Caco-2 (cell line): Measurements from ENCODE around the gene P3H4. TPM values are rescaled to one million over a fixed set of nuclear protein-coding genes. Genes with fewer than 3 reads are reported as not detected.

Source experiments
- BruUV-seq: library from RNA; stranded (reverse); fragments of 400-500 nt; replicated peaks from 2 replicates; lab custom pipeline; 2021; lab: Mats Ljungman, UMichigan
- CTCF ChIA-PET: fragments of 300-600 bp; sonication (Branson Sonifier 250); formaldehyde crosslinking; loops from one replicate; lab custom pipeline; 2022; ENCODE audit warnings: antibody characterized with exemption; lab: Charles Lee
- POLR2A ChIA-PET: fragments of 300-600 bp; sonication (Branson Sonifier 250); formaldehyde crosslinking; loops from one replicate; lab custom pipeline; 2022; ENCODE audit warnings: antibody characterized with exemption; lab: Charles Lee
- DNase-seq, 2 experiments: peaks; one replicate each; pipeline versions ENCODE4 v3.0.0 to v3.0.0-alpha.2; 2020 to 2022
- H3K27me3 ChIP-seq: replicated peaks from 2 replicates; pipeline ENCODE4 v1.6.0; 2011; ENCODE audit warnings: low read length; ENCODE audit not compliant: control insufficient read depth, insufficient read depth
- H3K36me3 ChIP-seq: 2 replicates; pipeline ENCODE4 v1.5.1; 2011; ENCODE audit warnings: low read length; ENCODE audit not compliant: control insufficient read depth, insufficient read depth
- H3K4me1 ChIP-seq: fragments of 250-450 bp; sonication (Bioruptor Pico); 2 replicates; pipeline ENCODE4 v1.5.1; 2020; ENCODE audit warnings: mild to moderate bottlenecking
- H3K4me3 ChIP-seq: 2 replicates; pipeline ENCODE4 v1.5.1; 2011; ENCODE audit warnings: low read depth, mild to moderate bottlenecking, control low read depth, low read length
- H3K9me3 ChIP-seq: fragments of 250-450 bp; sonication (Bioruptor Pico); 2 replicates; pipeline ENCODE4 v1.5.1; 2020; ENCODE audit warnings: mild to moderate bottlenecking, moderate library complexity
- H3K27ac Mint-ChIP-seq: one replicate; pipeline ENCODE4 v1.8.0; 2022; ENCODE audit warnings: mixed read lengths; ENCODE audit not compliant: unreplicated experiment
- H3K27me3 Mint-ChIP-seq: one replicate; pipeline ENCODE4 v1.8.0; 2022; ENCODE audit warnings: mixed read lengths; ENCODE audit not compliant: insufficient read depth, unreplicated experiment
- H3K36me3 Mint-ChIP-seq: one replicate; pipeline ENCODE4 v1.8.0; 2022; ENCODE audit warnings: mild to moderate bottlenecking, mixed read lengths; ENCODE audit not compliant: insufficient read depth, unreplicated experiment
- H3K4me1 Mint-ChIP-seq: one replicate; pipeline ENCODE4 v1.8.0; 2022; ENCODE audit warnings: low read depth, mixed read lengths; ENCODE audit not compliant: unreplicated experiment
- H3K4me3 Mint-ChIP-seq: one replicate; pipeline ENCODE4 v1.8.0; 2022; ENCODE audit warnings: mild to moderate bottlenecking, moderate library complexity, mixed read lengths; ENCODE audit not compliant: unreplicated experiment
- H3K9me3 Mint-ChIP-seq: one replicate; pipeline ENCODE4 v1.8.0; 2022; ENCODE audit warnings: mixed read lengths; ENCODE audit not compliant: unreplicated experiment
- CTCF ChIP-seq, 2 experiments: fragments of 200-600 bp in 1 of 2; IDR thresholded peaks; 1 replicate in 1 of 2; 2 replicates in 1 of 2; pipeline versions ENCODE4 v1.5.1 to v1.8.0; 2011 to 2022; ENCODE audit warnings: antibody characterized with exemption in 1 of 2, control low read depth in 1 of 2, inconsistent platforms in 1 of 2, low read depth in 1 of 2, low read length in 1 of 2, mild to moderate bottlenecking in 1 of 2, moderate library complexity in 1 of 2; ENCODE audit not compliant: insufficient read depth in 1 of 2, severe bottlenecking in 1 of 2, unreplicated experiment in 1 of 2
- intact Hi-C: fragments of 100-400 bp; cut with micrococcal nuclease; formaldehyde crosslinking; loops from one replicate; pipeline ENCODE4 v1.10.0; 2022; ENCODE audit not compliant: unreplicated experiment
- total RNA-seq: library from RNA; stranded (reverse); gene quantifications from 2 replicates; pipeline ENCODE4 v1.2.3, GENCODE V29; 2022

P3H4 gene
- total RNA-seq, 1 experiment from 2014 or later, result 39.2 TPM

- CTCF ChIA-PET, result interaction anchor here (0.7 kb wide), 1 partner anchor 13 kb away, joined by 3 read pairs; no protein-coding TSS in a partner anchor
- no peaks in the 10 kb centered on the region for H3K27me3 Mint-ChIP-seq
These were observed 6.3 kb upstream of the P3H4 start for GRCh38 chr17:41818024-41818423.

GRCh38 chr17:41816637-41817320 lies 5.0 kb upstream of the P3H4 start:
- H3K4me3 ChIP-seq, result no peak overlapping the region
- Mint-ChIP-seq H3K4me1 (peaks cover 6% of the 10 kb centered on the region), H3K36me3 (peaks cover 41% of the 10 kb centered on the region), H3K4me3 (no peak overlapping the region), H3K9me3 (no peaks in the 10 kb centered on the region), H3K27me3 (no peaks in the 10 kb centered on the region), H3K27ac (no peak overlapping the region)
- DNase-seq, result no peak
- peaks cover 3% of the 10 kb centered on the region for H3K36me3 ChIP-seq
- no peaks in the 10 kb centered on the region for H3K27me3 ChIP-seq
- CTCF ChIA-PET, result no interaction called here
- H3K9me3 ChIP-seq, result no peaks in the 10 kb centered on the region
- intact Hi-C loops, result no loop called here
- BruUV-seq, result no TSS peak
- H3K4me1 ChIP-seq, result peaks cover 8% of the 10 kb centered on the region; the same call in 1 of the 2 replicates
- no peak for TF ChIP-seq CTCF (IDR thresholded peaks at IDR 0.05; ENCODE audit: insufficient read depth in 1 of 2, low read depth in 1 of 2, low read length in 1 of 2, severe bottlenecking in 1 of 2, unreplicated experiment in 1 of 2)
- POLR2A ChIA-PET, result interaction anchor here (0.9 kb wide), 1 partner anchor 48 kb away, joined by 3 read pairs; the partner anchor contains the start of gene KLHL11

More at GRCh38 chr17:41818024-41818423, 6.3 kb upstream of the P3H4 start:
- intact Hi-C loops, result no loop called here
- Mint-ChIP-seq H3K9me3 (no peaks in the 10 kb centered on the region), H3K36me3 (peaks cover 39% of the 10 kb centered on the region), H3K4me1 (peaks cover 6% of the 10 kb centered on the region), H3K27ac (no peak overlapping the region), H3K4me3 (no peak overlapping the region)
- TF ChIP-seq CTCF (IDR thresholded peaks at IDR 0.05; ENCODE audit: insufficient read depth in 1 of 2, low read depth in 1 of 2, low read length in 1 of 2, severe bottlenecking in 1 of 2, unreplicated experiment in 1 of 2), result no peak
- POLR2A ChIA-PET, result no interaction called here
- no peak for DNase-seq
- no peaks in the 10 kb centered on the region for H3K9me3 ChIP-seq
- no TSS peak for BruUV-seq
- no peaks in the 10 kb centered on the region for H3K27me3 ChIP-seq
- no peak overlapping the region for H3K4me3 ChIP-seq
- H3K4me1 ChIP-seq, result peaks cover 8% of the 10 kb centered on the region; the same call in 1 of the 2 replicates
- peaks cover 3% of the 10 kb centered on the region for H3K36me3 ChIP-seq

- CTCF ChIA-PET, result no interaction called here
- H3K4me3 Mint-ChIP-seq, result peak overlapping the region; percentile 99
- POLR2A ChIA-PET, result no interaction called here
These were observed 2.4 kb upstream of the P3H4 start for GRCh38 chr17:41814195-41814594.

More at GRCh38 chr17:41814195-41814594, 2.4 kb upstream of the P3H4 start:
- Mint-ChIP-seq H3K36me3 (peaks cover 43% of the 10 kb centered on the region), H3K27ac (peak overlapping the region; percentile 97), H3K4me1 (peaks cover 6% of the 10 kb centered on the region), H3K9me3 (no peaks in the 10 kb centered on the region), H3K27me3 (no peaks in the 10 kb centered on the region)
- Histone ChIP-seq H3K4me1 (peaks cover 17% of the 10 kb centered on the region), H3K4me3 (peak overlapping the region; percentile 91), H3K36me3 (peaks cover 3% of the 10 kb centered on the region), H3K9me3 (no peaks in the 10 kb centered on the region), H3K27me3 (no peaks in the 10 kb centered on the region)
- no peak for TF ChIP-seq CTCF (IDR thresholded peaks at IDR 0.05; ENCODE audit: insufficient read depth in 1 of 2, low read depth in 1 of 2, low read length in 1 of 2, severe bottlenecking in 1 of 2, unreplicated experiment in 1 of 2)
- BruUV-seq, result no TSS peak
- intact Hi-C loops, result no loop called here
- no peak for DNase-seq
